ENCODE measurements around the gene RECQL5.

- TF ChIP-seq CTCF (IDR thresholded peaks at IDR 0.05) (no peak), ZFX (IDR thresholded peaks at IDR 0.05; ENCODE audit: borderline replicate concordance) (no peak)
Observed at GRCh38 chr17:75623386-75623785, 43.6 kb downstream of the RECQL5 start.
